ENCODE results near the gene RAB37.

- TF ChIP-seq POLR2AphosphoS5 (IDR thresholded peaks at IDR 0.05) (no peak), POLR2A (IDR thresholded peaks at IDR 0.05) (no peak), EP300 (IDR thresholded peaks at IDR 0.05) (no peak)
- TF ChIP-seq, protein P1, sequence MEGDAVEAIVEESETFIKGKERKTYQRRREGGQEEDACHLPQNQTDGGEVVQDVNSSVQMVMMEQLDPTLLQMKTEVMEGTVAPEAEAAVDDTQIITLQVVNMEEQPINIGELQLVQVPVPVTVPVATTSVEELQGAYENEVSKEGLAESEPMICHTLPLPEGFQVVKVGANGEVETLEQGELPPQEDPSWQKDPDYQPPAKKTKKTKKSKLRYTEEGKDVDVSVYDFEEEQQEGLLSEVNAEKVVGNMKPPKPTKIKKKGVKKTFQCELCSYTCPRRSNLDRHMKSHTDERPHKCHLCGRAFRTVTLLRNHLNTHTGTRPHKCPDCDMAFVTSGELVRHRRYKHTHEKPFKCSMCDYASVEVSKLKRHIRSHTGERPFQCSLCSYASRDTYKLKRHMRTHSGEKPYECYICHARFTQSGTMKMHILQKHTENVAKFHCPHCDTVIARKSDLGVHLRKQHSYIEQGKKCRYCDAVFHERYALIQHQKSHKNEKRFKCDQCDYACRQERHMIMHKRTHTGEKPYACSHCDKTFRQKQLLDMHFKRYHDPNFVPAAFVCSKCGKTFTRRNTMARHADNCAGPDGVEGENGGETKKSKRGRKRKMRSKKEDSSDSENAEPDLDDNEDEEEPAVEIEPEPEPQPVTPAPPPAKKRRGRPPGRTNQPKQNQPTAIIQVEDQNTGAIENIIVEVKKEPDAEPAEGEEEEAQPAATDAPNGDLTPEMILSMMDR (IDR thresholded peaks at IDR 0.05) = no peak
These were observed 41.9 kb downstream of the RAB37 start for GRCh38 chr17:74778960-74779359.
